GM11168 (cell line): ENCODE measurements around the gene GRIK4.

Source experiments
- in situ Hi-C: fragments of 300-500 bp; cut with MboI; formaldehyde crosslinking; loops from one replicate; pipeline ENCODE4 v1.12.0; 2022; ENCODE audit warnings: low sequenced_read_pairs; ENCODE audit not compliant: unreplicated experiment

Gene GRIK4

GRCh38 chr11:120816176-120816575 lies 304.6 kb downstream of the GRIK4 start:
- in situ Hi-C loops, result loop anchor here (25.0 kb wide), 1 partner anchor 304 kb away; the partner anchor contains the start of gene GRIK4

DNA sequence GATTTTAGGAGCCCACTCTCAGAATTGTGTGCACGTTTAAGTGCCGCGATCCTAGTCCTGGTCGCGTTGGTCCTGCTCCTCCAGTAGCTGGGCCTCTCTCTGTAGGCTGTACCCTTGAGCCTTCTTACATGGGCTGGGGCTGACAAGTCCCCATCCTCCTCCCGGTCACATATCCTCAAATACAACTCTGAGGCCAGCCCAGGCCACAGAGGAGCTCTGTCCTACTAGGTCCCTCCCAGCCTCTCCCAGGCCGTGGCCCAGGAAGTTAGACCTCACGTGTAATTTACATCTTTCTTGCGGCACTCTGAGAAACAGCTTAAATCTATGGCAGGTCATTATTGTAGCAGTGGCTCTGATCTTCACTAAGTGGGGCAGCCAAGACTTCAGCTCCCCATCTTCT lies 305.2 kb downstream of the GRIK4 start:
- in situ Hi-C loops, result loop anchor here (25.0 kb wide), 1 partner anchor 304 kb away; the partner anchor contains the start of gene GRIK4

DNA sequence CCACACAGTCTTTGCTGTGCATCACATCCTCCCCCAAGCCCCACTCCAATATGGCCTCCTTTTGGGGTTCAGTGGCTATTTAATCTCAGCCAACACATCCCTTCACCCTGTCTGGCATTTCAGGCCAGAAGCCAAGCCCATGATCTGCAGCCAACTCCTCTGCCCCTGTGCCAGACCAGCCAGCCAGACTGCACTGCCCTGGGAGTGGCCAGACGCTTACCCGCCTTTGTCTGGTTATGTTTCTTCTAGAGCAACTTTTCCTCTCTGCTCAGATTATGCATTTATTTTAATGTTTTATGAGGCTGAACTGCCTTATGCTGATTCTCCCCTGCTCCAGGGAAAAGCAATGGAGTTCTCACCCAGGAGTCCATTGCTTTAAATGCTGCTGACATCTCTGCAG lies 305.6 kb downstream of the GRIK4 start:
- in situ Hi-C loops, result loop anchor here (25.0 kb wide), 1 partner anchor 305 kb away; the partner anchor contains the start of gene GRIK4

- in situ Hi-C loops, result loop anchor here (25.0 kb wide), 1 partner anchor 306 kb away; the partner anchor contains the start of gene GRIK4
These were observed 306.5 kb downstream of the GRIK4 start for GRCh38 chr11:120818097-120818496.

GRCh38 chr11:120819003-120819402 lies 307.5 kb downstream of the GRIK4 start:
- in situ Hi-C loops, result loop anchor here (25.0 kb wide), 1 partner anchor 307 kb away; the partner anchor contains the start of gene GRIK4

GRCh38 chr11:120819437-120820365 lies 308.2 kb downstream of the GRIK4 start:
- in situ Hi-C loops, result loop anchor here (25.0 kb wide), 1 partner anchor 307 kb away; the partner anchor contains the start of gene GRIK4

- in situ Hi-C loops, result loop anchor here (25.0 kb wide), 1 partner anchor 311 kb away; the partner anchor contains the start of gene GRIK4
These were observed 311.6 kb downstream of the GRIK4 start for GRCh38 chr11:120823159-120823558.

DNA sequence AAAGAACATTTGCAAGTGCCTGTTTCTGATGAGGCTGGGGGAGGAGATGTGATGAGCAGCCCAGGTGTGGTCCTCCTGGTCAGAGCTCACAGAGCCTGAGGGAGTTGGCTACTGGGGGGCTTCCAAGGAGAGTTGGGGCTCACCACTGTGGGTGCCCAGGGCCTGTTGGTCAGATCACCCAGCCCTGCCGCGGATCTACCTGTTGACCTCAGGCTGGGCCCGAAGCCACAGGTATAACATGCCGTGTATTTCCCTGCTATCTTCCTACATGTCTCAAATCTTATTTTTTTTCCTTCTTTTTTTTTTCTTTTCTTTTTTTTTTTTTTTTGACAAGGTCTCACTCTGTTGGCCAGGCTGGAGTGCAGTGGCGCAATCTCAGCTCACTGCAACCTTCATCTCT lies 312.7 kb downstream of the GRIK4 start:
- in situ Hi-C loops, result loop anchor here (25.0 kb wide), 1 partner anchor 312 kb away; the partner anchor contains the start of gene GRIK4

- in situ Hi-C loops, result no loop called here
These were observed 315.6 kb downstream of the GRIK4 start for GRCh38 chr11:120827198-120827597.

DNA sequence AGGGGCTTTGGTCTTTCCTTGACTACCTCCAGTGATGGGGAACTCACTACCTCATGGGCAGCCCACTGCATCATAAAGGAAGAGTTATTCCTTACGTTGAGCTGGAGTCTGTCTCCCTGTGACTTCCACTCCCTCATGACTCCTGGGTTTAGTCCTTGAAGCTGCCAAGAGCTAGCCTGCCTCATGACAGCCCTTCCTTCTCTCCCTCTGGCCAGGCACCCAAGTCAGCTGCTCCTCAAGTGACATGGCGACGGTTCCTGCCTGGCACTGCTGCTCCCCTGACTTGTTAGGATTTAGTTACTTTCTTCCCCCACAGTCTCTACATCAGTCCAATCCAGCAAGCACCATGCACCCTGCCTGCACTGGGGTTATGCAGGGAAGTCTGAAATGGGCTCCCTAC lies 316.3 kb downstream of the GRIK4 start:
- in situ Hi-C loops, result no loop called here

GRCh38 chr11:120828847-120829246 lies 317.3 kb downstream of the GRIK4 start:
- in situ Hi-C loops, result no loop called here

GRCh38 chr11:120830085-120830620 lies 318.6 kb downstream of the GRIK4 start:
- in situ Hi-C loops, result no loop called here

DNA sequence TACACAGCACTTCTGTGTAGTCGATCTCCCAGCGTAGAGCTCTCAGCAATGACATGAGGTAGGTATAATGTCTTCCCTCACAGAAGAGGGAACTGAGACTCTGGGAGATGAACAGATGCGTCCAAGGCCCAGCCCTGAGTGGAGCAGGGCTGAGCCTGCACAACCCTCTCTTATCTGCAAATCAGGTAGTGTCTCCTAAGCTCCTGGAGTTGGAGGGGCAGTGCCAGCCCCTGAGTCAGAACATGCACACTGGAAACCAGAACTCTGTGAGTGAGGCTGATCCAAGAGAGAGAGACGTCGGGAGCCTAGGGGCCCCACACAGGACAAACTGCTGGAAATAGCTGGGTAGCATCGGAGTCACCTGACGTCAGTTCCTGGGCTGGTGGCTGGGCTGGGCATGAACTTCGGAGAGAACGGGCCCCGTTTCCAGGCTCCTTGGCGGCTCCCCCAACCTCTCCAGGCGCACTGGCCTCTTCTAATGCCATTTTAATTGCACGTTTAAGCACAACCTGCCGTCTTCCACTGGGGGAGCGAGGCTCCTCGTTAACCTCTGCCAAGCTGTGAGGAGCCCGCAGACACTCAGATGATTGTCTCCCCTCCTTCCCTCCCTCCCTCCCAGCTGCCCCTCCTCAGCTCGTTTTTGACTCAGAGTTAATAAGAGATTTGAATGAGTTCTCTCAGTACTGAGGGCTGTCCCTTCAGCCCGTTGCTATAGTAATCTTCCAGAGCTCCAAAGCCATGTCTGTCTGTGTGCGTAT lies 321.1 kb downstream of the GRIK4 start:
- in situ Hi-C loops, result no loop called here

- in situ Hi-C loops, result no loop called here
These were observed 323.2 kb downstream of the GRIK4 start for GRCh38 chr11:120834686-120835210.

GRCh38 chr11:120835601-120836228 lies 324.2 kb downstream of the GRIK4 start:
- in situ Hi-C loops, result no loop called here

DNA sequence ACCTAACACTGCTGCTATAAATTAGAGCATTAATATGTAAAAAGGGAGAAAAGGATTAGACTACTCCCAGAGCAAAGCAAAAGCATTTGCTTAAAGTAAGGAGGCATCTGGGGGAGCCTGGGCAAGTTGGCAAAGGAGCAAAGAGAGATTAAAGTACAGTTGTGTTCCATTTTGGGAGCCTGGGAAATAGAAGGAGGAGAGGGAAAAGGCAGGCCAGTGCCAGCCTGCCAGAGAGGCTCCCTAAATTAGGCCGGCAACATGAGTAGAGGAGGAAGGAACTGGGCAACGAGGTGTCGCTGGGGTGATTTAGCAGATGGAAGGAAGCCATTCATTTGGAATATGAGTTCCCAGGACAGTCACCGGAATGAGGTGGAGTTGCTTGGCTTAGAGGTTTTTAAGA lies 326.1 kb downstream of the GRIK4 start:
- in situ Hi-C loops, result no loop called here

DNA sequence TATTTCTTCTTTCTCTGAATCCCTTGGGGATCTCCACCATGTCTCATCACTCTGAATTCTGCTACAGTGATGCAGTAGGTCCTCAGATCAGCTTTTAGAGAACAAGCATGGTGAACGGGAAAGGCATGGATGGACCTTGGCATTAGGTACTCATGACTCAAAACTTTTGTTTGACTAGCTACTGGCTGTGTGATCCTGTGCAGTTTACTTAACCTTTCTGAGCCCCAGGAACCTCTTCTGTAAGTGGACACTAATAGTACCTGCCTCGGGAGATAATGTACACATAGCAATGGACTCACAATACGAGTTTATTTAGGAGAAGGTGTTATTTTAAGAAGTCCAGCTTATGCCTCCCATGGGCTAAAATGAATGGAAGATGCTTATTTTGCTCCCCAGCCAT lies 327.7 kb downstream of the GRIK4 start:
- in situ Hi-C loops, result no loop called here

- in situ Hi-C loops, result no loop called here
These were observed 328.4 kb downstream of the GRIK4 start for GRCh38 chr11:120839846-120840402.

DNA sequence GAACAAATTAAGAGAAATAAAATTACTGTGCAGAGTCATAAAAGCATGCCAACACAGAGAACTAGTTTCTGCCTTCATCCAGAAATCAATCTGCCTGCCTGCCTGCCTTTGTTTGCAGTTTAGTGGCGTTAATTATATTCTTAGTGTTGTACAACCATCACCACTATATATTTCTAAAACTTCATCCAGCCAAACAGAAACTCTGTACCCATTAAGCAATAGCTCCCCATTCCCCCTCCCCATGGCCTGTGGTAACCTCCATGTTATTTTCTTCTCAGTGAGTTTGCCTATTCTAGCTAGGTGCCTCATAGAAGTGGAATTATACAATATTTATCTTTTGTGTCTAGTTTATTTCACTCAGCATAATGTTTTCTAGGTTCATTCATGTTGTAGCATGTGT lies 329.1 kb downstream of the GRIK4 start:
- in situ Hi-C loops, result no loop called here
